ENCODE data around the gene ZNF365.

Gene ZNF365

DNA sequence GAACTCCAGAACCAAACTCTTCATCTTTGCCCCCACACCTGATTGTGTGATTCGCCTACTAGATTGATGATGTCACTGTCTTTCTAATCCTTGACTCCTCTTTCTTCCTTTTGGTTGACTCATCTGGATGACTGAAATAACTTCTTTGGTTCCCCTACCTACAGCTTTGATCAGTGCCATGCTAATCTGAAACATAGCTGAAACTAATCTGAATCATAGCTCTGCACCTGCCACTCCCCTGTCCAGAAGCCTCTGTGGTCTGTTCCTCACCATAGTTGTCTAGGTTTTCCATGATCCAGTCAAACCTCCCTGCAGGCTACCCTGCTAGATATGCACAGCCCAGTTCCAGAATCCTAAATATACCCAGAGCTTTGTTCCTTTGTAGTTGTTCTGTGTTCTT lies 51.9 kb downstream of the ZNF365 start:
- DNase-seq, result no peak

DNA sequence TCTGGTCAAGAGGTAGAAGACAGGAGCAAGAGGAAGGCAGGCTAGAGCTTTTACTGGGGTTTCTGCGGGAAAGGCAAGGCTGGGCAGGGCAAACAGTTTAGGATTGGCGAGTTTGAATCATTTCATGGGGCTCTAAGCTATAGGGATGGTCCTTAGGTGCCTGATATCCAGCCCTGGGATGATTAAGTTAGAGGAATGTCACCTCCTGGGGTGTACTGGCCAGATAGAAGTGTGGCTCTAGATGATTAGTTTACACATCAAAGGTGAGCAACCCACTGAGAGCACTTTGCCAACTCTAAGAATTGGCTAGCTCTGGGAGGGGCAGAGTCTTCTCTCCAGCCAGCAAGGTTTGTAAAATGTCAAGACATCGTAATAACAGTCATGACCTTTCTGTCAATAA lies 52.4 kb downstream of the ZNF365 start:
- no peak for DNase-seq

DNA sequence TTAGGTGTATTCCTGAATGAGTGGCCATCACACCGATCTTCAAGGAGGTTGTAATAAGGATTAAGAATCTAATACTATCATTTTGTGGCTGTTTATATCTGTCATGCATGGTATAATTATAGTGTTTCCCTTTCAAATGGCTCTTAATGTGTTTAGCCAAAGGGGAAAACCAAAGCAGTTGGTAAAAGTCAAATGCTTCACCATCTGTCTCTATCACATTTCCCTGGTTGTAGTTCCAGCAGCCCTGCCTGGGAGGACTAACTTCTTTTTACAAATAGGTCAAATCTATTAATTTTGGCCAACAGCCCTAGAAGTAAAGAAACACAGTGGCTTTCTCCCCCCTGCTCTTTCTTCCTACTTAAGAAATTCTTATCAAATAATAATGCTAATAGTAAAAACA lies 56.7 kb downstream of the ZNF365 start:
- no peak for DNase-seq

DNA sequence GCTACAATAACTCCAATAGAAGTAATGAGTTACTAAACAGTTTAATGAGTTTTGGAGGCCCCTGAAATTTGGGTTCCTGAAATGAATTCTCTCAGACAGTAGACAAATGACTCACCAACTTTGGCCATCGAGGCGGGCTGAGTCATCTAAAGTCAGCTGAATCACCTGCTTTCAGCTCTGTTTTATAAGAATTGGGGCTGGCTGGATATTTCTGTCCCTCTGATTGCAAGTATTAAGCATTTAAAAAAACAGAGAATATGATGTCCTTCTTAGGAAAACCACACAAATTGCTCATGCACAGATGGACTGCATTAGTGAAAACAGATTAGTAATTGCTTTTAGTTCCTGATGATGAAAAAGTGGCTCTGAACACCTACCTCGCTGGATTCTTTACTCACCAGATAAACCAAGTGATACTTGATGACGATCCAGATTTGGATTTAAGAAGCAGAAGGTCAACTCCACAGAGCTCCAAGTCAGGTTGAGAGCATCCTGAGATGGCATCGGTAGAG lies 59.1 kb downstream of the ZNF365 start:
- DNase-seq, result peak; percentile 57

DNA sequence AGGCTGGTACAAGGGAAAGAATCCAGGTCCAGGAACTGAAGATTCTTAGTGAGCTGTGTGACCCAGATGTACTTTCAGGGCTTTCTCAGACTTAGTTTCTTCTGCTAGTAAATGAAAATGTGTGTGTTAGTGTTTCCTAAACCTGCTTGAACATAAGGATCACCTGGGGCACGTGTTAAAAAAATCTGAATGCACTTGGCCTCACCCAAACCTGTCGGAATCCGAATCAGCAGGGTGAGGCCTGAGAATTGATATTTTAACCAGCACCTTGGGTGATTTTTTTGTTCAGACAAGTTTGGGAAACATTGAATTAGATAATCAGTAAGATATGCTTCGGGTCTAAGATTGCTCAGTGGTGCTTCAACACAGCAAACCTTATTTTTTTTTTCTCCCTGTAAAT lies 59.7 kb downstream of the ZNF365 start:
- DNase-seq, result no peak

DNA sequence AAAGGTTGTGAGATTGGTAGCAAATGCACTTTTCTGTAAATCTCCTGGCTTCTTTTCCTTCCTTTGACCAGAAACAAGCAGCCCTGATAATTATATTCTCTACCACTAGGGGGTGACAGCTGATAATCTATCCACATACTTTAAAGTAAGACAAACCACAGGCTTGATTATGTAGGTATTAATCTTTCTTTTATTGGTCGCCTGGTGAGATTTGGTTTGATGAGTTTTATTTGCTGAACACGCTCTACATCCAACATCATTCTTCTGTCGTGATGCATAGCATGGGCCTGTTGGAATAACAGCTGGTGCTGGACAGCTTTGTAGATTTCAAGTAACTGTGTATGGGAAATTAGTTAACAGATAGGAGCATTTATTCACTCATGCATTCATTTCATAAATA lies 63.5 kb downstream of the ZNF365 start:
- no peak for DNase-seq

DNA sequence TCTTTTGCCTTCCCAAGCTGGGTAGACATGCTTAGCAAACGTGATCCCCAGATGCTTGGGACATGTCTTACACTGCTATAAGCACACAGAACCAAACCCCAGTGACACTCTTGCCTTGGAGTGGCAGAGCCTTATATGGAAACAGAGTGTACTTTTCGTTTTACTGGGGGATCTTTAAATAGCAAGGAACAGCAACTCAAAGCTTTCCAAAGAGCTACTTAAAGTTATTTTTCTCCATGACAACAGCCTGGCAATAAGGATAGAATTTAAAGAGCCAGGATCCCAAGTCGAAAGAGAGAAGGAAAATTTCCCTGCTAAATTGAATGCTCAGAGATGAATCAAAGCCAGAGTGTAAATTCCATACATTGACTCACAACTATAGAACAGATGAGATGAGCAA lies 67.8 kb downstream of the ZNF365 start:
- no peak for DNase-seq

DNA sequence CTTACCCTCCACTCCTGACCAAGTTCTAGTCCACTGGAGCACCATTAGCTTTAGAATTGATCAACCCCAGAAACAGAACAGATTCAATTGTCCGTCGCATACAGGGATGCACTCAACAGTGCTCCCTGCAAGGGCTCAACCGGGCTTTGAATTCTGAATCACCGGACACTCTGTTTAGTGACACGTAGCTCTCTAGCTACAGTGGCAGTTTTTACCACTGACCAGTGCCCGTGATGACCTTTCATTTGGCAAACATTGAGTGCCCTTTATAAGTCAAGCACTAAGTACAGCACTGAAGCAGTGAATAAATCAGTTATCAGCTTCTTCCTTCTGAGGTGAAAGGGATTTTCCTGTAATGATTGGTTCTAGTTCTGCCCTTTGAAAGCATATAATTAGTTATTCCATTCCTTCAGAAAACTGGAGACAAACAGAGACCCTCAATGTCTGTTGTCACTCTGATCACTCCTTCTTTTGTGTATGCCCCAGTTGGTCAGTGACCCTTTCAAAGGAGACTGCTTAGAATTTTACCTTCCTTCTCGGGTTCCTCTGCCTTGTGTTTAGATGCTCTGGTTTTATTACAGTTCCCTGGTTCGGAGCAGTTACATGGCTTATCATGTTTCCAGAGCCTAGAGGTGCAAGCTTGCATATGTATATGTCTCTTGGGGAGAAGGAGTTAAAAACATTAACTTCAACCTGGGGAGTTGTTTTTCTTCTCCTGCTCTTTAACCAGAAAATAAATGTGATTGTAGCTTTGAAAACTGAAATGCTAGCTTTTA lies 68.9 kb downstream of the ZNF365 start:
- DNase-seq, result no peak

DNA sequence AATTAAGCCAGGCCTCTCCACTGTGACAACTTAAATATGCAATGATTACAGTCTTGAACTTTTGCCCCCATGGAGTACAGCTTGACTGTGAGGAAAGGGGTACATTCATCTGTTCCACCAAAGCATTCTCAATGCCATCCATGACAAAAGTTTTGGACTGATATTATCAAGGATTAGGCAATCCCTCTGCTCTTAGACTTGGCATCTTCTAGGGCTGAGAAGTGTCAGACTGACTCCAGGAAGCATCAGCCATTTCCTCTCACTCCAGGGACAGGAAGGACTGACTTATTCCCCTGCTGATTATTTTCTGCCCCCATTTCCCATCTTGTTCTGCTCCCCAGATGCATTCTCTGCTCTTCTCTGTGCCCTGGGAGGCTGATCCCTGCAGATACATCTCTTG lies 69.7 kb downstream of the ZNF365 start:
- DNase-seq, result no peak

DNA sequence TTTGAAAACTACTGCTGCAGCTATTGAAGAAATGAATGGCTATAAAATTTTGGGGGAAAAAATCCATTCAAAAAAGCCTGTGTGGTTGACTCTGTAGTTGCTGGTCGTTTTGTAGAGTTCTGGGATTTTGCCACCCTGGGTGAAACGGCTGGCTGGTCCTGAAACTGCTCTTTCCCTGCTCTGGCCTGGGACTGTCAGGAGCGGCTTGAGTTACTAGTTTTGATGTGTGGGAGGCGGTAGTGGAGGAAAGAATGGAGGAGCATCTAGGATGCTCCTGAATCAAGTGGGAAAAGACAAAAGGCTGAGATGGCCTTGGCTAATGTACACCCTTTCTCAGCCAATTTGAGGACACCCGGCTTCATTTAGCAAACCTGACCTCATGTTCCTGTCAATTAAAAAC lies 72.5 kb downstream of the ZNF365 start:
- DNase-seq, result no peak

DNA sequence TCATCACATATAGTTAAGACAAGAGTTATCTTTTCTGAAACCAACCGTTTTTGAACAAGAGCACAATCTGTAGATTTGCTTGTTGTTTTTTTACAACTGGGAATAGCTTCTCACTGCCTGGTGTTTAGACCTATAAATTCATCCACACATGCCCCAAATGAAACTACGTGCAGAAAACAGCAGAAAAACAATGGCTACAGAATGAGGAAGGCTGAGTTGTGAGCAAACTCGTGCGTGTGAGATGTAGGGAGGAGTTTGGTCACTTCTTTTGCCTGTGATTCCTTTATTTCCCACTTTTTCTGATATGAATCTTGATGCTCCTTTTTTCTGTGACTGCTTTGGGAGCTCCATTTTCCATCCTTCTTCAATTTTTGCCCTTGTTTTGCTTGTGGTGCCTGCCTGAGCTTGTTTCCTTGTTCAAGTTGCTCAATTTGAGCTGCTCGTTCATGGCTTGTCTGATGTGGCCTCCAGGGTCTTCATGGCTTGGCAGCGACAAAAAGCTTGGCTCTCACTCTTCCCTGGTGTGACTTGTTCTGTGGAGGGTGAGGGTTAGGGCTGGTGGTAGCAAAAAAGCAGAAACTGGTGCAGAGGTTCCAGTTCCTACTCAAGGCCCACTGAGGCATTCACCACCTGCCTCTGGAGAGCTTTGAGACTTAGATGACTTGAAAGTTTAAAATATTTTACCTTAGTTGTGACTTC lies 76.9 kb downstream of the ZNF365 start:
- no peak for DNase-seq

DNA sequence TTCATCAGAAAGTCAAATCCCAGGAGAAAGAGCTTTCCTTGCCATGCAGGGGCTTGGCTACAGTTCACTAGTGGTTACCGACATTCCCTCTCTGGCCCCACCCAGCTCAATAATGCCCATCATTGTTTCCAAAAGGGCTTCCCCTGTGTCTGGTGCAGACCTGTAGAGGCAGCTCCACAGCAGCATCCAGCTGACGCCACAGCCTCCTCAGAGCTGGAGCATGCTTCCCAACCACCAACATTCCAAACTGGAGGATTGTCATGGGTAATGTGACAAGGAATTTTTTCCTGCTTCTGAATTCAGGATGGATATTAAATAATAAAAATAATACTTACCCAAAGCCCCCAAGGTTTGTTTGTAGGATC lies 77.4 kb downstream of the ZNF365 start:
- no peak for DNase-seq
